Measurements from ENCODE around the gene LIX1L.
"Not testable (repeated sequence)": the region's sequence is repeated elsewhere in the genome, so short reads cannot be mapped to it uniquely, and the experiment has no call there.

LIX1L gene

DNA sequence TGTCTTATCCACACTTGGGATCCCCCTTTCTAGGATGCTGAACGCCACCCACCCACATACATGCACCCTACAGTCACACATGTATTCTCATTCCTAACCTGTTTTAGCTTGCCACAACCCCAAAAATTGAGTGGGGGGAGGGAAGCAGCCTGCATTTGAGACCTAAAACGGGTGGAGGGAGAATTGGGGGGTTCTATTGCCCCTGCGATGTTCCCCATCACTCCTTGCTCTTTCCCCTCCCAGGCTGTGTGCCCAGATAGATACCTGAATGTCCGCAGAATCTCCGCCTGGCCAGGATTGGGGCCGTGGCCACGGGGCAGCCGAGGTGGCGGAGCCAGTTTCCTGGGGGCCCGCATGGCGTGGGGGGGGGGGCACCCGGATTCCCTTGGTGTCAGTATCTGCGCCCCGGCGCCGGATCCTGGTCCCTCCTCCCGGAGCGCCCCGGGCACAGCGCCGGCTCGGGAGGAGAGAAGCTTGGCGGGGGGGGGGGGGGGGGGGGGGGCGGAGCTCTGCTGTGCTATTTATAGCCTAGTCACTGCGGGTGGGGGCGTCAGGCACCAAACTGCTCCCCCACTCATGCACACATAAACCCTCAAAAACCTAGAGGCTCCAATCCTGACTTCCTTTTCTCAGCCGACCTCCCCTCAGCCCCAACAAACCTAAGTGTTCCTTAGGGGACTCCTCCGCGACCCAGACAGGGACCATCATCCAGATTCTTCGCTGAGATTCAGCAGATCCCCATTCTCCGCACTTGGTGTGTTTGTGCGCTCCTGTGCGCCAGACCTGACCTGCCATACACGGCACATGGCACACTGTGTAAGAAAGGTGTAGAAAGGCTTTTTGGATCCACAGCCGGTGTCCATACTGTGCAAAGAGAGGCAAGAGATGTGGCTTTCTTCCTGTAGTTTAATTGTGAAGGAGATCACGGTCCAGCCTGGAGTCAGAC lies 4.6 kb upstream of the LIX1L start:
- ATAC-seq, result no peak

DNA sequence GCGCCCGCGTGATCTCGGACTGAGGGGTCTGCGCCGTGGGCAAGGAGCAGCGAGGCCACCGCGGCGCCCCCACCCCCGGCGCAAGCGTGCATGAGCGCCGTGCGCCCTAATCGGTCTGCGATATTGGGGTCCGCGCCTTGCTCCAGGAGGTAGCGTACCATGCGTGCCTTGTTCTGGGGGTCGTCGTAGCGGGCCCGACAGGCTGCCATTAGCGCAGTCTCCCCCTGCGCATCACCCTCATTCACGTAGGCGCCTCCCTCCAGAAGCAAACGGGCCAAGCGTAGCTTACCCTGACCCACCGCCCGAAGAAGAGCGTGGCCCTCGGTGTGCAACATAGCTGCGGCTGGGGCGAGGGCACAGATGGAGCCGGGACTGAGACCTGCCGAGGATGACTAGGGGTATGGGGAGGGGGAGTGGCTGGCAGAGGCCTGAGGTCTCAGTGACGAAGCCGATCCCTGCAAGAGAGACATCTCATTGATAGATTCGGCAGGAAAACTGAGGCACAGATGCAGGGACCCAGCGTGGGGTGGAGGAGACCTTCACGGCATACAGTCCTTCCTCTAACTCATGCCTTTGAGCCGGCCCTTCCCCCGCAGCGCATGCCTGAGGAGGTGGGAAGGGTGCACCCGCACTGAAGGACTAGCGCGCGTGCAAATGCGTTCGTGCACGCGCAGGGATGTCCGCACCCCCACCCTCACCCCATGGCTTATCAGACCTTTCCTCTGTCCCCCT lies 3.8 kb upstream of the LIX1L start:
- ATAC-seq, result no peak

DNA sequence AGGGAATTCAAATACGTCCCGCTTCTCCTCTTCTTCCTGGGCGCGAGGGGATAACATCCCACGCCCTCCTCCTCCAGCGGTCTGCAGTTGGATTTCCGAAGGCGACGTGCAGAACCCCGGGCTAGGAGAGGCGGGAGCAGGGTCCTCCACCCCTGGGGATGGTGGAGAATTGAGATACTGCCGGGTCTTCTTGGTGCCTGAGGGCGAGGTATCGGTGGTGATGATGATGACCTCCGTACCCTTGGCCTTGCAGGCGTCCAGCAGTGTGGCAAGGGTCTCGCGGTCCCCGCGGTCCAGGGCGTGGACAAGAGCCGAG lies 3.2 kb upstream of the LIX1L start:
- no peak for ATAC-seq

- ATAC-seq, result no peak
These were observed 2.8 kb upstream of the LIX1L start for GRCh38 chr1:145960468-145961108.

- no peak for ATAC-seq
These were observed 2.2 kb upstream of the LIX1L start for GRCh38 chr1:145959957-145960467.

GRCh38 chr1:145959333-145959732 lies 1.5 kb upstream of the LIX1L start:
- ATAC-seq, result no peak

DNA sequence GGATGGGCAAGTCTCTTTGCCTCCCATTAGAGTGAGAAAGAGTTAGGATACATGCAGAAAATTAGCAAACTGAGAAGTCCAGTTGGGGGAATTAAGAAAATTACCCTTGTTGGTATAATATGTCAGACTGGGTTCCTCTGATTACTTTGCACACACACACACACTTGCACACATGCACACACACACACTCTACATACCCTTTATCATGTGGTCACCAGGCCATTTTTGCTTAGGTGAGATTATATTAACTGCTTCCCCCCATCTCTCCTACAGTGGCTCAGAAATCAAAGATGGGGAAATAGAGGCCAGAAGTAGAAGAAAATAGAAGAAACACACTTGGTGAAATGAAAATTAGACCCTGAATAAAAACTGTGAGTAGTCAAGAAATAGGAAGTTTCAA lies 917 bp upstream of the LIX1L start:
- ATAC-seq, result no peak

- ATAC-seq, result no peak
These were observed 905 bp downstream of the LIX1L start for GRCh38 chr1:145956781-145957442.

DNA sequence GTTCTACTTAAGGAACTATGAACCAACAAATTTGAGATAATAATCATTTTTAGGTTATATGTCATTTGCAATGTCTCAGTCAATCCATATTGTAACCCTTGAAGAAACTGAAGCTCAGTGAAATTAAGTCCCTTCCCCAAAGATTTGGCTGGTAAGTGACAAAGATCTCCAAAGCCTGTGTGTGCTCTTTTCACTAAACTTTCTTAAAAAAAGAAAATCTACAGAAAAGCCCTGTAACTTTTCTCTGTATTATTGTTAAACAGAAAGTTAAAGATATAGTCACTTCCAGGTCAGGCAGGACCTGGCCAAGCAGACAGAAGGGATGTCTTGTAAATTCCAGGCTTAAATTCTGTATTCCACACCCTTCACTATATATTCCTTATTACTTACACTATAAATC lies 1.5 kb downstream of the LIX1L start:
- no peak for ATAC-seq

- ATAC-seq, result no peak
These were observed 2.4 kb downstream of the LIX1L start for GRCh38 chr1:145955436-145955835.

GRCh38 chr1:145953861-145954260 lies 4.0 kb downstream of the LIX1L start:
- ATAC-seq, result no peak

GRCh38 chr1:145952903-145953302 lies 4.9 kb downstream of the LIX1L start:
- no peak for ATAC-seq

- ATAC-seq, result no peak
These were observed 6.3 kb downstream of the LIX1L start for GRCh38 chr1:145951526-145951925.

GRCh38 chr1:145949219-145949618 lies 8.6 kb downstream of the LIX1L start:
- no peak for ATAC-seq

DNA sequence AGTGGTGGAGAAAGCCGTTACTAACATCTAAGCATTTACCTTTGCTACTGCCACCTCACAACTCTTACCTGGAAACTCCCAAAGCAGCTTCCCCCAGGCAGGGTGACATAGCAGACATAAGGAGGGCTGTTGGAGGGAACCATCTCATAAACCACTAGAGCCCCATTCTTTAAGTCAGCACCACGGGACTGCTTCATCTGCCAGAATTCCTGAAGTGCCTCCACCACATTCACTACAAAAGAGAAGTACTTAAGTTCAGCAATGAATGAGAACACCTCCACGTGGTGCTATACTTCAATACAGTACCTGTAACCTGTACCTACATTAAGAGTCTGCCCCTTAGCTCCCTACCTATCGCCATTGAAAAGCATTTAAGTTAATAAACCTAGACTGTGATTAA lies 10.3 kb downstream of the LIX1L start:
- ATAC-seq, result no peak

DNA sequence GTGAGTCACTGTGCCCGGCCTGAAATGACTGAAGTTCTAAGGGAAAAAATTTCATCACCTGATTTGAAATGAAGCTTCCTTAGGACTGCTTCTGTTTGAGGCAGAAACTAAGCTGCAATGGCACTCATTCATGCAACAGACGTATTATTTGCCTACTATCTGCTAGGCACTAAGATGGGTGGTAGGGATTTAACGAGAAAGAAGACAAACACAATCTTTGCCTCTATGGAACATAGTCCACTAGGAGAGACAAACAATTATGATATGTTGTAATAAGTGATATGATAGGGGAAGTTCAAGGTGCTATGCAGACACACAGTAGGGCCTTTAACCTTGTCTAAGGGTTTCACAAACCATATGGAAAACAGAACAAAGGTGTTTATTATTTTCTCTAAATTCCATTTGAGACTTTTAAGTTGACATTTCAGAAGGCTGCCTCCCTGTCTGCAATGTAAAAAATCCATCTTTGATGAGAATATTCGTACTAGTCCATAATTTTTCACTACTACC lies 11.3 kb downstream of the LIX1L start:
- no peak for ATAC-seq

- no peak for ATAC-seq
These were observed 13.3 kb downstream of the LIX1L start for GRCh38 chr1:145944532-145944931.

GRCh38 chr1:145942871-145943270 lies 14.9 kb downstream of the LIX1L start:
- ATAC-seq, result no peak

DNA sequence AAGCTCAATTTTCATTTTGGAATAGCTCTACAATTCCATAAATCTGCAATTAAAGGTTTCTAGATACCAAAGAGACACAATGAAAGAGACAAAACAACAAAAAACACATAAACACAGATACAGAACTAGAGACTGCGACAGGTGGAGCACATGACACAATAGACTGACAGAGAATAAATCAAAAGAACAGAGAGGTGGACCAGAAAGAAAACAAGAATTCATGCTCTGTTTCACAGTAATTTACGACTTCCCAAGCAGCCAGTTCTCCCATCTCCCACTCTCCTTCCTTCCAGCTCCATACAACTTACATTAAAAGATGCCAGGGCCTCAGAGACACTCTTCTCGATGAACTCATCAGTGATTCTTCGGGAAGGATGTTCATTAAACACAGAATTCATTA lies 15.4 kb downstream of the LIX1L start:
- no peak for ATAC-seq

- no peak for ATAC-seq
These were observed 20.4 kb downstream of the LIX1L start for GRCh38 chr1:145937436-145937835.

- ATAC-seq, result no peak
These were observed 21.6 kb downstream of the LIX1L start for GRCh38 chr1:145936247-145936646.

- no peak for ATAC-seq
These were observed 22.1 kb downstream of the LIX1L start for GRCh38 chr1:145935708-145936107.

DNA sequence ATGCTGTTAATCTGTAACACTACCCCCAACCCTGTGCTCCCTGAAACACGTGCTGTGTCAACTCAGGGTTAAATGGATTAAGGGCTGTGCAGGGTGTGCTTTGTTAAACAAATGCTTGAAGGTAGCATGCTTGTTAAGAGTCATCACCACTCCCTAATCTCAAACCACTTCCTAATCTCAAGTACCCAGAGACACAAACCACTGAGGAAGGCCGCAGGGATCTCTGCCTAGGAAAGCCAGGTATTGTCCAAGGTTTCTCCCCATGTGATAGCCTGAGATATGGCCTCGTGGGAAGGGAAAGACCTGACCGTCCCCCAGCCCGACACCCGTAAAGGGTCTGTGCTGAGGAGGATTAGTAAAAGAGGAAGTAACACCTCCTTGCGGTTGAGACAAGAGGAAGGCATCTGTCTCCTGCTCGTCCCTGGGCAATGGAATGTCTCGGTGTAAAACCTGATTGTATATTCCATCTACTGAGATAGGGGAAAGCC lies 25.3 kb downstream of the LIX1L start:
- not testable (repeated sequence) for ATAC-seq

Data from activated CD4-positive, CD25-positive, alpha-beta regulatory T cell treated with anti-CD3 and anti-CD28 coated beads, Interleukin-2, amount 50 U/mL, for 24 hours (primary cell).